H9 (cell line): ENCODE measurements around the gene SHISA3. TPM values are rescaled to one million over a fixed set of nuclear protein-coding genes. Genes with fewer than 3 reads are reported as not detected.

Experiments used
- DNase-seq: peaks from one replicate; pipeline ENCODE4 v3.0.0-alpha.2; 2017
- H2AFZ ChIP-seq: one replicate; pipeline ENCODE4 v1.6.1; 2013; ENCODE audit warnings: mild to moderate bottlenecking, low read length, control low read depth, moderate library complexity
- H2AK5ac ChIP-seq: 2 replicates; pipeline ENCODE4 v1.6.1; 2013; ENCODE audit warnings: low read length, control low read depth, mixed read lengths; ENCODE audit not compliant: insufficient read length
- H2BK120ac ChIP-seq: one replicate; pipeline ENCODE4 v1.6.1; 2013; ENCODE audit warnings: low read depth, mild to moderate bottlenecking, low read length, control low read depth, inconsistent platforms; ENCODE audit not compliant: poor library complexity, severe bottlenecking
- H2BK12ac ChIP-seq: 2 replicates; pipeline ENCODE4 v1.6.1; 2013; ENCODE audit warnings: low read length, control low read depth, mixed read lengths, low read depth; ENCODE audit not compliant: insufficient read length
- H2BK15ac ChIP-seq: 2 replicates; pipeline ENCODE4 v1.6.1; 2013; ENCODE audit warnings: low read depth, low read length, control low read depth
- H2BK20ac ChIP-seq: one replicate; pipeline ENCODE4 v1.6.1; 2013; ENCODE audit warnings: low read depth, mild to moderate bottlenecking, low read length, control low read depth, inconsistent platforms; ENCODE audit not compliant: poor library complexity, severe bottlenecking
- H2BK5ac ChIP-seq: 2 replicates; pipeline ENCODE4 v1.6.1; 2013; ENCODE audit warnings: low read length, control low read depth, mixed read lengths; ENCODE audit not compliant: insufficient read length
- H3K14ac ChIP-seq: 2 replicates; pipeline ENCODE4 v1.6.1; 2013; ENCODE audit warnings: low read length, control low read depth; ENCODE audit not compliant: insufficient read depth
- H3K18ac ChIP-seq: 2 replicates; pipeline ENCODE4 v1.6.1; 2013; ENCODE audit warnings: low read depth, mild to moderate bottlenecking, mixed read lengths, low read length, control low read depth; ENCODE audit not compliant: insufficient read length
- H3K23ac ChIP-seq: 2 replicates; pipeline ENCODE4 v1.6.1; 2013; ENCODE audit warnings: low read length, control low read depth, mixed read lengths, low read depth; ENCODE audit not compliant: insufficient read length
- H3K23me2 ChIP-seq: 2 replicates; pipeline ENCODE4 v1.6.1; 2013; ENCODE audit warnings: low read depth, mild to moderate bottlenecking, mixed read lengths, low read length, control low read depth; ENCODE audit not compliant: insufficient read length, poor library complexity, severe bottlenecking
- H3K27ac ChIP-seq: 2 replicates; pipeline ENCODE4 v1.5.1; 2013; ENCODE audit warnings: low read length, control low read depth, mixed read lengths, low read depth; ENCODE audit not compliant: insufficient read length
- H3K27me3 ChIP-seq: 2 replicates; pipeline ENCODE4 v1.6.1; 2013; ENCODE audit warnings: low read length, control low read depth, inconsistent platforms; ENCODE audit not compliant: insufficient read depth
- H3K4ac ChIP-seq: 2 replicates; pipeline ENCODE4 v1.6.1; 2013; ENCODE audit warnings: low read depth, mild to moderate bottlenecking, control low read depth, inconsistent platforms, low read length, moderate library complexity
- H3K4me1 ChIP-seq: 2 replicates; pipeline ENCODE4 v1.6.1; 2013; ENCODE audit warnings: low read length, control low read depth, inconsistent platforms; ENCODE audit not compliant: insufficient read depth
- H3K4me2 ChIP-seq: 2 replicates; pipeline ENCODE4 v1.6.1; 2013; ENCODE audit warnings: low read length, control low read depth, mixed read lengths; ENCODE audit not compliant: insufficient read length, insufficient read depth
- H3K56ac ChIP-seq: 2 replicates; pipeline ENCODE4 v1.6.1; 2013; ENCODE audit warnings: low read depth, mild to moderate bottlenecking, mixed read lengths, low read length, control low read depth; ENCODE audit not compliant: insufficient read length
- H3K79me1 ChIP-seq: 2 replicates; pipeline ENCODE4 v1.6.1; 2013; ENCODE audit warnings: low read depth, mild to moderate bottlenecking, moderate library complexity, low read length, control low read depth, inconsistent platforms; ENCODE audit not compliant: insufficient read depth, poor library complexity, severe bottlenecking
- H3K79me2 ChIP-seq: 2 replicates; pipeline ENCODE4 v1.6.1; 2013; ENCODE audit warnings: low read length, control low read depth, inconsistent platforms; ENCODE audit not compliant: insufficient read depth
- H3K9ac ChIP-seq: 2 replicates; pipeline ENCODE4 v1.6.1; 2013; ENCODE audit warnings: low read length, control low read depth, mixed read lengths; ENCODE audit not compliant: insufficient read length; ENCODE audit errors: extremely low read depth
- H3K9me3 ChIP-seq: one replicate; pipeline ENCODE4 v1.6.1; 2013; ENCODE audit warnings: low read depth, low read length, inconsistent platforms; ENCODE audit not compliant: control insufficient read depth
- H3T11ph ChIP-seq: one replicate; pipeline ENCODE4 v1.6.1; 2013; ENCODE audit warnings: mild to moderate bottlenecking, low read length, control low read depth, inconsistent platforms
- H4K20me1 ChIP-seq: one replicate; pipeline ENCODE4 v1.6.1; 2013; ENCODE audit not compliant: control insufficient read depth, insufficient read length, insufficient read depth
- H4K5ac ChIP-seq: 2 replicates; pipeline ENCODE4 v1.6.1; 2013; ENCODE audit warnings: low read depth, mild to moderate bottlenecking, mixed read lengths, low read length, control low read depth; ENCODE audit not compliant: insufficient read length
- H4K8ac ChIP-seq: replicated peaks from 2 replicates; pipeline ENCODE4 v1.6.1; 2013; ENCODE audit warnings: low read length, control low read depth, mixed read lengths, low read depth; ENCODE audit not compliant: insufficient read length
- H4K91ac ChIP-seq: 2 replicates; pipeline ENCODE4 v1.6.1; 2013; ENCODE audit warnings: low read depth, mild to moderate bottlenecking, moderate library complexity, mixed read lengths, low read length, control low read depth; ENCODE audit not compliant: insufficient read length
- H3K27ac Mint-ChIP-seq, 3 experiments: 2 replicates in 2 of 3; 3 replicates in 1 of 3; pipeline ENCODE4 v1.8.0; 2020 to 2021; ENCODE audit warnings: mixed read lengths in 3 of 3, mild to moderate bottlenecking in 1 of 3, moderate library complexity in 1 of 3
- H3K27me3 Mint-ChIP-seq: 2 replicates; pipeline ENCODE4 v1.8.0; 2021; ENCODE audit warnings: low read depth, mild to moderate bottlenecking, moderate library complexity, mixed read lengths
- H3K36me3 Mint-ChIP-seq, 3 experiments: 2 replicates in 2 of 3; 3 replicates in 1 of 3; pipeline ENCODE4 v1.8.0; 2020 to 2021; ENCODE audit warnings: low read depth in 3 of 3, mixed read lengths in 3 of 3; ENCODE audit not compliant: insufficient read depth in 1 of 3
- H3K4me1 Mint-ChIP-seq, 2 experiments: 2 replicates each; pipeline ENCODE4 v1.8.0; 2020; ENCODE audit warnings: mixed read lengths in 2 of 2
- H3K4me3 Mint-ChIP-seq, 2 experiments: 2 replicates in 1 of 2; 3 replicates in 1 of 2; pipeline ENCODE4 v1.8.0; 2020 to 2021; ENCODE audit warnings: mild to moderate bottlenecking in 2 of 2, mixed read lengths in 2 of 2, moderate library complexity in 1 of 2
- H3K9me3 Mint-ChIP-seq, 2 experiments: 2 replicates in 1 of 2; 3 replicates in 1 of 2; pipeline ENCODE4 v1.8.0; 2020; ENCODE audit warnings: mild to moderate bottlenecking in 2 of 2, mixed read lengths in 2 of 2, moderate library complexity in 1 of 2
- CTCF ChIP-seq: fragments of 200-600 bp; sonication (generic); conservative IDR thresholded peaks from 3 replicates; pipeline ENCODE4 v1.8.0; 2021; ENCODE audit warnings: antibody characterized with exemption, mild to moderate bottlenecking
- WGBS: extraction: QIAGEN DNeasy Blood & Tissue Kit; methylation state at CpG from one replicate; pipeline ENCODE4 v1.1.7; 2013; ENCODE audit warnings: missing lambda C conversion rate, low lambda C conversion rate, mixed read lengths; ENCODE audit not compliant: insufficient read length; ENCODE audit errors: extremely low coverage; 5-methylcytosine and 5-hydroxymethylcytosine counted together
- total RNA-seq: library from RNA; stranded (reverse); gene quantifications from 2 replicates; pipeline ENCODE4 v1.2.1, GENCODE V29; 2021

SHISA3 gene
- total RNA-seq, 1 experiment from 2014 or later, result 1.7 TPM

GRCh38 chr4:42352049-42352448, 45.2 kb upstream of the SHISA3 start:
- H3K79me1 ChIP-seq, result no peaks in the 10 kb centered on the region
- H3K4me1 Mint-ChIP-seq, result peaks cover 10 to 24% of the 10 kb centered on the region in 2 experiments
- no peak for DNase-seq
- no peaks in the 10 kb centered on the region for H3K9me3 ChIP-seq
- no peaks in the 10 kb centered on the region for H3K36me3 Mint-ChIP-seq
- no peaks in the 10 kb centered on the region for H3K23me2 ChIP-seq
- H3K27me3 Mint-ChIP-seq, result peaks cover 3% of the 10 kb centered on the region
- no peaks in the 10 kb centered on the region for H3K79me2 ChIP-seq
- H3K56ac ChIP-seq, result no peak overlapping the region
- H2BK120ac ChIP-seq, result no peak overlapping the region
- H3K18ac ChIP-seq, result no peak overlapping the region
- no peak overlapping the region for H3K23ac ChIP-seq
- H3K9me3 Mint-ChIP-seq, result 0 out of 5 replicates have a peak, but pooled peaks cover 0 to 1% of the 10 kb centered on the region in 2 experiments
- H4K8ac ChIP-seq, result no peak overlapping the region
- no peak overlapping the region for H2BK5ac ChIP-seq
- TF ChIP-seq CTCF, result no peak
- no peak overlapping the region for H2BK20ac ChIP-seq
- H3K4ac ChIP-seq, result no peak overlapping the region
- H3K4me2 ChIP-seq, result no peak overlapping the region
- no peak overlapping the region for H4K91ac ChIP-seq
- no peak overlapping the region for H2AFZ ChIP-seq
- no peak overlapping the region for H2AK5ac ChIP-seq
- no peak overlapping the region for H2BK12ac ChIP-seq
- H3K27ac ChIP-seq, result no peak overlapping the region
- H3K27me3 ChIP-seq, result no peaks in the 10 kb centered on the region
- no peak overlapping the region for H4K5ac ChIP-seq
- H3T11ph ChIP-seq, result no peak overlapping the region
- no peak overlapping the region for H2BK15ac ChIP-seq
- no peak overlapping the region for H3K27ac Mint-ChIP-seq
- H3K14ac ChIP-seq, result no peak overlapping the region
- H3K4me1 ChIP-seq, result peaks cover 3% of the 10 kb centered on the region; the same call in 1 of the 2 replicates
- no peak overlapping the region for H3K4me3 Mint-ChIP-seq
- no peak overlapping the region for H3K9ac ChIP-seq
- no CpG with 5 or more reads among the region's 3 CpGs for WGBS
- no peaks in the 10 kb centered on the region for H4K20me1 ChIP-seq
